Measurements from ENCODE around the gene MTA2. TPM values are rescaled to one million over a fixed set of nuclear protein-coding genes. Genes with fewer than 3 reads are reported as not detected.
"Not testable (repeated sequence)": the region's sequence is repeated elsewhere in the genome, so short reads cannot be mapped to it uniquely, and the experiment has no call there.

MTA2 gene
- total RNA-seq, 1 experiment from 2014 or later = 193 TPM

DNA sequence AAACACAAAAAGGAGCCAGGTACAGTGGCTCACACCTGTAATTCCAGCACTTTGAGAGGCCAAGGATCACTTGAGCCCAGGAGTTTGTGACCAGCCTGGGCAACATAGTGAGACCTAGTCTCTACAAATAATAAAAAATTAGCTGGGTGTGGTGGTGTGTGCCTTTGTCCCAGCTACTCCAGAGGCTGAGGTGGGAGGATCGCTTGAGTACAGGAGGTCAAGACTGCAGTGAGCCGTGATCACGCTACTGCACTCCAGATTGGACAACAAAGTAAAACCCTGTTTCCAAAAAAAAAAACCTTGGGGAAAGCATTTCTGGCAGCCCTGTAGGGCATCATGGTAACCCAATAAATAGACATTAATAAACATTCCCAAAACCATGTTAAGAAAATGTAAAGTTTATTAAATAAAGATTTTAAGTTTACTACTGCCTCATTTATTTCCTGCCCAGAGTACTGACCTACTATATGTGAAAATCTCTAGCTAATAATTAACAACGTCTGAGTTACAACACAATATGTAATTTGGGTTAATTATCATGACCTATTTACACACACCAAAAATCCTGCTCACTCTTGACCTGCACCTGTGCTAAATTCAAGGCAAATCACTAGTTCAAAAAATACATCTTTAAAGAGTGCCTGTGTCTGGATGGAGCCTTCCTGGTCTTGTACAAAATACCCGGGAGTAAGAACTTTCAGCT lies 36.4 kb downstream of the MTA2 start:
- Histone ChIP-seq H3K4me3 (ENCODE audit: low read length) (no peak overlapping the region), H3K9me2 (replicated peaks; ENCODE audit: low read length) (no peaks in the 10 kb centered on the region), H3F3A (ENCODE audit: low read length, unreplicated experiment) (peaks cover 16% of the 10 kb centered on the region), H3K9ac (ENCODE audit: low read length) (no peak overlapping the region), H3K9me3 (ENCODE audit: low read length) (no peaks in the 10 kb centered on the region), H3K27me3 (ENCODE audit: low read length) (no peaks in the 10 kb centered on the region), H3K4me2 (ENCODE audit: low read length) (no peak overlapping the region), H3K27ac (ENCODE audit: low read length) (no peak overlapping the region), H4K20me1 (ENCODE audit: low read length) (peaks cover 42% of the 10 kb centered on the region), H2AFZ (ENCODE audit: low read length) (no peak overlapping the region), H3K36me3 (ENCODE audit: low read depth, low read length) (peaks cover 67% of the 10 kb centered on the region), H3K79me2 (ENCODE audit: low read length) (peaks cover 70% of the 10 kb centered on the region), H3K4me1 (ENCODE audit: insufficient read depth, low read length) (peaks cover 25% of the 10 kb centered on the region)
- ChIA-PET CTCF (no interaction called here), POLR2A (ENCODE audit: unreplicated experiment) (interaction anchor here (0.5 to 0.6 kb wide), 2 partner anchors 12 to 26 kb away, joined by 3 read pairs; no protein-coding TSS in a partner anchor)
- no TSS peak for BruUV-seq (replicated peaks)
- intact Hi-C loops (cut with micrococcal nuclease) = no loop called here
- ATAC-seq (no peak), DNase-seq (no peak)
- TF ChIP-seq, protein P1, sequence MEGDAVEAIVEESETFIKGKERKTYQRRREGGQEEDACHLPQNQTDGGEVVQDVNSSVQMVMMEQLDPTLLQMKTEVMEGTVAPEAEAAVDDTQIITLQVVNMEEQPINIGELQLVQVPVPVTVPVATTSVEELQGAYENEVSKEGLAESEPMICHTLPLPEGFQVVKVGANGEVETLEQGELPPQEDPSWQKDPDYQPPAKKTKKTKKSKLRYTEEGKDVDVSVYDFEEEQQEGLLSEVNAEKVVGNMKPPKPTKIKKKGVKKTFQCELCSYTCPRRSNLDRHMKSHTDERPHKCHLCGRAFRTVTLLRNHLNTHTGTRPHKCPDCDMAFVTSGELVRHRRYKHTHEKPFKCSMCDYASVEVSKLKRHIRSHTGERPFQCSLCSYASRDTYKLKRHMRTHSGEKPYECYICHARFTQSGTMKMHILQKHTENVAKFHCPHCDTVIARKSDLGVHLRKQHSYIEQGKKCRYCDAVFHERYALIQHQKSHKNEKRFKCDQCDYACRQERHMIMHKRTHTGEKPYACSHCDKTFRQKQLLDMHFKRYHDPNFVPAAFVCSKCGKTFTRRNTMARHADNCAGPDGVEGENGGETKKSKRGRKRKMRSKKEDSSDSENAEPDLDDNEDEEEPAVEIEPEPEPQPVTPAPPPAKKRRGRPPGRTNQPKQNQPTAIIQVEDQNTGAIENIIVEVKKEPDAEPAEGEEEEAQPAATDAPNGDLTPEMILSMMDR (conservative IDR thresholded peaks at IDR 0.05; ENCODE audit: low read depth, low read length) = no peak
- TF ChIP-seq EZH2 (IDR thresholded peaks at IDR 0.05; ENCODE audit: low read length, unreplicated experiment) = no peak
- no peak for TF ChIP-seq EZH2phosphoT487 (IDR thresholded peaks at IDR 0.05; ENCODE audit: borderline replicate concordance, low read length)

DNA sequence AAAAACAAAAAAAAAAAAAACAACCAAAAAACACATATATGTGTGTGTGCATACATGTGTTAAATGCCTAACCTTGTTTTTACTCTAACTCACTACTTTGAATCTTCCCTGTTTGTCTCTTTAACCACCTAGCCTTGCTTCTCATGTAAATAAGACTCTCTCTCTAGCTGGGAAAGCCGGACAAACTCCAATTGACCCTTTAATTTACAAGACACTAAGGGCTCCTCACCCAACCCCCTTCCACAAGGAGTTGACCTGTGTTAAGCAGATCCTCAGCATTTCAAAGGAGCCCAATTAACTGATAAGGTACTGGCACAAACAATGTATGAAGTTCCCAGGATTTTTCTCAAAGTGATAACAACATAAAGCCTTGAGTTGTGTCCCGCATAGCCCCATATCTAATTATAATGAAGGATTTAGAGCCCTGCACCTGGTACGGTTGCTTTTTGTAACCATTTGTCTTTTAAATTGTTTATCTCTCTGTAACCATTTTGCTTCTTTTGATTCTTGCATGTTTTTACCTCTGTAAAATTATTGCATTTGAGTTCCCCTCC lies 39.9 kb downstream of the MTA2 start:
- BruUV-seq (replicated peaks) = not testable (repeated sequence)

DNA sequence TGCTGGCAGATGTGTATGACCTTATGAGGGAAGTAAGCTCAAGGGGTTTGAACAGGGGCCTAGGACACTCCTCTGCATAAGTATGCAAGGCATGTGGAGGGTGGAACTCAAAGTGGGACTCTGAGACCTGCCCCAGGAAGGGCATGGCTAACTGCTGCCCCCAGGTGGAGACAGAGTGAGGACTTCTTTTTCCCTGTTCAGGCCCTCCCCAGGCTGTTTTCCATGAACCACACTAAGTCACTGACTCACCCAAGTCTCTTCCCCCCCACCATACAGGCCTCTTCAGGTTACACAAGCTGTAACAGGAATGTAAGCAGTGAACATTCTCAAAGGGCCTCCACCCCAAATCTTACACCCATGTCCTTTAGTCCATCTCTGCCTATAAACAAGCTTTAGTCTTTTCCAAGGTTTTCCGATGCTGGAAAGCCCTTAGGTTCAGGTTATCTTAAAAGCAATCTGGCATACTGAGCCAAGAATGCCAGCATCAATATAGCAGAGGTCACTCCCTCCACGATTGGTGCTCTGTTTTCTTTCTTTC lies 41.0 kb downstream of the MTA2 start:
- no TSS peak for BruUV-seq (replicated peaks)
- intact Hi-C loops (cut with micrococcal nuclease) = loop anchor here (1.0 kb wide), 5 partner anchors 14 to 165 kb away; partner anchors contain the start of genes AHNAK and TUT1

More for the DNA sequence above, 39.9 kb downstream of the MTA2 start:
- Histone ChIP-seq H3K36me3 (ENCODE audit: low read depth, low read length) (peaks cover 59% of the 10 kb centered on the region), H3K79me2 (ENCODE audit: low read length) (peaks cover 54% of the 10 kb centered on the region), H3F3A (ENCODE audit: low read length, unreplicated experiment) (peaks cover 16% of the 10 kb centered on the region), H4K20me1 (ENCODE audit: low read length) (peaks cover 24% of the 10 kb centered on the region), H3K4me1 (ENCODE audit: insufficient read depth, low read length) (peaks cover 60% of the 10 kb centered on the region)
- H3K9me2 ChIP-seq (replicated peaks; ENCODE audit: low read length); DNase-seq; ATAC-seq; H3K9me3 ChIP-seq (ENCODE audit: low read length); H3K27ac ChIP-seq (ENCODE audit: low read length); intact Hi-C loops (cut with micrococcal nuclease); H3K9ac ChIP-seq (ENCODE audit: low read length); H3K4me3 ChIP-seq (ENCODE audit: low read length); H3K27me3 ChIP-seq (ENCODE audit: low read length); H3K4me2 ChIP-seq (ENCODE audit: low read length); H2AFZ ChIP-seq (ENCODE audit: low read length); CTCF ChIA-PET: not testable (repeated sequence)
- POLR2A ChIA-PET (ENCODE audit: unreplicated experiment) = interaction anchor here (0.7 to 1.7 kb wide), 2 partner anchors 12 to 92 kb away, joined by 5 to 17 read pairs; partner anchors contain the start of gene EEF1G

DNA sequence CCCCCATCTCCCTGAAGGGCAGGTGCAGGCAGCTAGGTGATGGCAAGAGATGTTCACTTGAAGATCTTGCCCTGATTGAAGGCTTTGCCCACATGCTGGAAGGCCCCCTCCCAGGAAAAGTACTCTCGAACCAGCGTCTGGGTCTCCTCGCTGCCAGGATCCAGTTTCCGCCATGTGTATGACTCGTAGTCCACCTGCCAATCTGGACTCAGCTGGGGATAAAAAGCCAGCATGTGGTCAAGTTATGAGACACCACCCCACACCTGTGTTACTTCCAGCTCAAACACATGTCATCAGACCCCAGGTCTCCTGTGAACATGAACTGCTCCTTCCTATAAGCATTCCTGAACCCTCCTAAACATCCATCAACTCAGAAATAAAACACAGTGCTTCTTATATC lies 42.0 kb downstream of the MTA2 start:
- ATAC-seq; H3K4me3 ChIP-seq (ENCODE audit: low read length); H2AFZ ChIP-seq (ENCODE audit: low read length); H3K9me3 ChIP-seq (ENCODE audit: low read length); H4K20me1 ChIP-seq (ENCODE audit: low read length); BruUV-seq (replicated peaks); H3K9me2 ChIP-seq (replicated peaks; ENCODE audit: low read length); H3K27me3 ChIP-seq (ENCODE audit: low read length); H3K9ac ChIP-seq (ENCODE audit: low read length): not testable (repeated sequence)
- peak; percentile 61 for DNase-seq
- Histone ChIP-seq H3K4me1 (ENCODE audit: insufficient read depth, low read length) (peaks cover 81% of the 10 kb centered on the region), H3F3A (ENCODE audit: low read length, unreplicated experiment) (peaks cover 12% of the 10 kb centered on the region), H3K79me2 (ENCODE audit: low read length) (peaks cover 38% of the 10 kb centered on the region), H3K27ac (ENCODE audit: low read length) (peak overlapping the region; percentile 47), H3K4me2 (ENCODE audit: low read length) (peak overlapping the region; percentile 15; the same call in 1 of the 2 replicates), H3K36me3 (ENCODE audit: low read depth, low read length) (peaks cover 40% of the 10 kb centered on the region)
- intact Hi-C loops (cut with micrococcal nuclease) = loop anchor here (1.0 to 10.0 kb wide), 6 partner anchors 13 to 585 kb away; partner anchors contain the start of genes AHNAK and TUT1
- ChIA-PET POLR2A (ENCODE audit: unreplicated experiment) (interaction anchor here (0.7 kb wide), 1 partner anchor 42 kb away, joined by 6 read pairs; the partner anchor contains the start of gene MTA2), CTCF (interaction anchor here (0.6 to 2.7 kb wide), 6 partner anchors 13 to 165 kb away, joined by 3 to 54 read pairs (median 7); partner anchors contain the start of gene AHNAK)

More for the DNA sequence above, 41.0 kb downstream of the MTA2 start:
- ATAC-seq = peak; percentile 63
- Histone ChIP-seq H3K4me2 (ENCODE audit: low read length) (peak overlapping the region; percentile 34), H2AFZ (ENCODE audit: low read length) (no peak overlapping the region), H3K9me3 (ENCODE audit: low read length) (no peaks in the 10 kb centered on the region), H4K20me1 (ENCODE audit: low read length) (peaks cover 15% of the 10 kb centered on the region; the same call in 1 of the 2 replicates), H3K27ac (ENCODE audit: low read length) (peak overlapping the region; percentile 47; the same call in 1 of the 2 replicates), H3K9ac (ENCODE audit: low read length) (no peak overlapping the region), H3K79me2 (ENCODE audit: low read length) (peaks cover 43% of the 10 kb centered on the region), H3K9me2 (replicated peaks; ENCODE audit: low read length) (no peaks in the 10 kb centered on the region), H3F3A (ENCODE audit: low read length, unreplicated experiment) (peaks cover 12% of the 10 kb centered on the region), H3K36me3 (ENCODE audit: low read depth, low read length) (peaks cover 48% of the 10 kb centered on the region), H3K27me3 (ENCODE audit: low read length) (no peaks in the 10 kb centered on the region), H3K4me3 (ENCODE audit: low read length) (no peak overlapping the region), H3K4me1 (ENCODE audit: insufficient read depth, low read length) (peaks cover 71% of the 10 kb centered on the region)
- ChIA-PET POLR2A (ENCODE audit: unreplicated experiment) (interaction anchor here (0.6 to 1.7 kb wide), 7 partner anchors 13 to 857 kb away, joined by 3 to 17 read pairs (median 5); partner anchors contain the start of genes AHNAK, EEF1G and TUT1), CTCF (interaction anchor here (0.5 to 2.7 kb wide), 19 partner anchors 13 to 1110 kb away, joined by 3 to 54 read pairs (median 4); partner anchors contain the start of genes AHNAK, EEF1G, GANAB and TUT1)
- peak; percentile 99 for DNase-seq
- TF ChIP-seq EZH2phosphoT487 (IDR thresholded peaks at IDR 0.05; ENCODE audit: borderline replicate concordance, low read length) = no peak
- no peak for TF ChIP-seq EZH2 (IDR thresholded peaks at IDR 0.05; ENCODE audit: low read length, unreplicated experiment)
- TF ChIP-seq, protein P1 (conservative IDR thresholded peaks at IDR 0.05; ENCODE audit: low read depth, low read length) = peak; percentile 96

All from PC-3 (cell line).